K562 (cell line): ENCODE measurements around the gene USP20. TPM values are rescaled to one million over a fixed set of nuclear protein-coding genes. Genes with fewer than 3 reads are reported as not detected.

Source experiments
- ATAC-seq: fragments of 200-7000 bp; cut with Tn5 transposase; 3 replicates; pipeline ENCODE4 v1.9.1; 2020; ENCODE audit warnings: moderate library complexity
- BruUV-seq: library from RNA; stranded (reverse); fragments of 400-500 nt; replicated peaks from 2 replicates; lab custom pipeline; 2021; lab: Mats Ljungman, UMichigan
- CTCF ChIA-PET: fragments of 300-600 bp; formaldehyde crosslinking; extraction: SDS; loops from one replicate; lab custom pipeline; 2021; ENCODE audit warnings: low intra/inter-chr PET ratio; lab: Yijun Ruan, JAX
- POLR2A ChIA-PET: fragments of 300-600, 350-650 bp; sonication (Branson Sonifier 250); formaldehyde crosslinking; extraction: SDS; loops from one replicate; lab custom pipeline; 2021; ENCODE audit warnings: antibody characterized with exemption, inconsistent platforms; lab: Yijun Ruan, JAX
- DNase-seq, 4 experiments: peaks; one replicate each; pipeline versions ENCODE4 v3.0.0 to v3.0.0-alpha.2; 2011 to 2018; ENCODE audit warnings: low spot score in 3 of 4, mixed read lengths in 3 of 4; ENCODE audit errors: extremely low read depth in 1 of 4
- FAIRE-seq: peaks from 2 replicates; lab custom pipeline; 2011; peaks lifted over from hg19 to GRCh38; lab: Jason Lieb, UNC
- H2AFZ ChIP-seq: 2 replicates; pipeline ENCODE4 v1.6.0; 2011; ENCODE audit warnings: low read depth, low read length, control low read depth, inconsistent platforms
- H3K27ac ChIP-seq: fragments of 200-600 bp; 3 replicates; pipeline ENCODE4 v1.8.0; 2011; ENCODE audit warnings: low read depth, mild to moderate bottlenecking, control low read depth, inconsistent platforms, low read length, moderate library complexity, mixed read lengths; ENCODE audit errors: extremely low read depth
- H3K27me3 ChIP-seq, 2 experiments: fragments of 300-600 bp in 1 of 2; 2 replicates in 1 of 2; 3 replicates in 1 of 2; pipeline versions ENCODE4 v1.6.0 to v1.8.0; 2011; ENCODE audit warnings: inconsistent platforms in 2 of 2, low read length in 2 of 2, mild to moderate bottlenecking in 1 of 2, mixed read lengths in 1 of 2, moderate library complexity in 1 of 2; ENCODE audit not compliant: control insufficient read depth in 2 of 2, insufficient read depth in 2 of 2
- H3K36me3 ChIP-seq: fragments of 300-600 bp; 3 replicates; pipeline ENCODE4 v1.8.0; 2011; ENCODE audit warnings: mild to moderate bottlenecking, low read length, inconsistent platforms; ENCODE audit not compliant: control insufficient read depth, insufficient read depth
- H3K4me1 ChIP-seq, 2 experiments: fragments of 200-600 bp in 1 of 2; replicated peaks in 1 of 2; 2 replicates in 1 of 2; 3 replicates in 1 of 2; pipeline versions ENCODE4 v1.5.1 to v1.8.0; 2011; ENCODE audit warnings: inconsistent platforms in 2 of 2, low read length in 2 of 2, mild to moderate bottlenecking in 1 of 2, mixed read lengths in 1 of 2, moderate library complexity in 1 of 2; ENCODE audit not compliant: control insufficient read depth in 2 of 2, insufficient read depth in 2 of 2
- H3K4me2 ChIP-seq: 2 replicates; pipeline ENCODE4 v1.6.1; 2011; ENCODE audit warnings: low read length, control low read depth, inconsistent platforms, mixed read lengths; ENCODE audit not compliant: insufficient read depth
- H3K4me3 ChIP-seq: fragments of 200-600 bp; sonication (generic), shearing (Covaris generic); 2 replicates; pipeline ENCODE4 v1.5.1; 2016; ENCODE audit warnings: control low read depth, inconsistent platforms
- H3K79me2 ChIP-seq: fragments of 200-600 bp; 3 replicates; pipeline ENCODE4 v1.8.0; 2011; ENCODE audit warnings: low read length, inconsistent platforms; ENCODE audit not compliant: control insufficient read depth, insufficient read depth
- H3K9ac ChIP-seq, 2 experiments: 2 replicates each; pipeline versions ENCODE4 v1.6.0 to v1.6.1; 2011; ENCODE audit warnings: low read depth in 2 of 2, low read length in 2 of 2, control low read depth in 1 of 2, inconsistent platforms in 1 of 2, mild to moderate bottlenecking in 1 of 2, mixed read lengths in 1 of 2; ENCODE audit not compliant: insufficient read depth in 1 of 2
- H3K9me1 ChIP-seq: one replicate; pipeline ENCODE4 v1.6.0; 2011; ENCODE audit warnings: inconsistent platforms, mild to moderate bottlenecking, low read length, moderate library complexity; ENCODE audit not compliant: control insufficient read depth, insufficient read depth
- H3K9me3 ChIP-seq: replicated peaks from 2 replicates; pipeline ENCODE4 v1.5.1; 2011; ENCODE audit warnings: low read depth, low read length, inconsistent platforms; ENCODE audit not compliant: control insufficient read depth, insufficient read depth
- H4K20me1 ChIP-seq: replicated peaks from 2 replicates; pipeline ENCODE4 v1.6.1; 2011; ENCODE audit warnings: low read length, inconsistent platforms, mixed read lengths; ENCODE audit not compliant: control insufficient read depth, insufficient read depth
- ADNP ChIP-seq: fragments of 200-800 bp; sonication (Bioruptor generic); IDR thresholded peaks from 2 replicates; pipeline ENCODE4 v1.6.1; 2016; ENCODE audit warnings: missing genetic modification characterization, missing compliant biosample characterization
- ELF1 ChIP-seq: fragments of 200-800 bp; sonication (Bioruptor generic); IDR thresholded peaks from 2 replicates; pipeline ENCODE4 v1.6.1; 2016; ENCODE audit warnings: missing genetic modification characterization, missing compliant biosample characterization
- ETV5 ChIP-seq: sonication (generic); formaldehyde crosslinking; IDR thresholded peaks from 2 replicates; pipeline ENCODE4 v1.4.0; 2020; ENCODE audit warnings: low read depth, mild to moderate bottlenecking, missing genetic modification reagents
- KDM1A ChIP-seq, 2 experiments: fragments of 450-650 bp; IDR thresholded peaks; 2 replicates each; pipeline ENCODE4 v1.6.1; 2016; ENCODE audit warnings: mild to moderate bottlenecking in 2 of 2
- KLF6 ChIP-seq: fragments of 250-450 bp; sonication (Bioruptor Pico); IDR thresholded peaks from 2 replicates; pipeline ENCODE4 v1.4.0; 2020; ENCODE audit warnings: mild to moderate bottlenecking, moderate library complexity, borderline replicate concordance
- MTF1 ChIP-seq: fragments of 250-450 bp; sonication (Bioruptor Pico); IDR thresholded peaks from 2 replicates; pipeline ENCODE4 v1.9.0; 2021; ENCODE audit warnings: moderate library complexity, mild to moderate bottlenecking, inconsistent platforms, borderline replicate concordance
- NCOA4 ChIP-seq: fragments of 450-650 bp; IDR thresholded peaks from 2 replicates; pipeline ENCODE4 v1.6.1; 2018; ENCODE audit warnings: mild to moderate bottlenecking; ENCODE audit not compliant: partially characterized antibody
- PHTF2 ChIP-seq: fragments of 250-450 bp; sonication (Bioruptor Pico); IDR thresholded peaks from 2 replicates; pipeline ENCODE4 v1.5.0; 2021; ENCODE audit warnings: mild to moderate bottlenecking
- RBM25 ChIP-seq: fragments of 200-400 bp; formaldehyde crosslinking; IDR thresholded peaks from 2 replicates; pipeline ENCODE4 v1.6.1; 2018; ENCODE audit warnings: low read length, low read depth, moderate library complexity; ENCODE audit not compliant: severe bottlenecking
- SIX5 ChIP-seq, 2 experiments: IDR thresholded peaks; 2 replicates each; pipeline ENCODE4 v1.6.1; 2011; ENCODE audit warnings: low read length in 2 of 2, borderline replicate concordance in 1 of 2, low read depth in 1 of 2, mild to moderate bottlenecking in 1 of 2, moderate library complexity in 1 of 2; ENCODE audit not compliant: insufficient read depth in 1 of 2
- SNRNP70 ChIP-seq: fragments of 200-400 bp; formaldehyde crosslinking; optimal IDR thresholded peaks from 2 replicates; pipeline ENCODE3; 2017; ENCODE audit warnings: low read depth, low read length
- SOX6 ChIP-seq: fragments of 450-650 bp; IDR thresholded peaks from 2 replicates; pipeline ENCODE4 v1.6.1; 2014; ENCODE audit warnings: mild to moderate bottlenecking
- ZNF583 ChIP-seq: fragments of 250-450 bp; sonication (Bioruptor Pico); IDR thresholded peaks from 2 replicates; pipeline ENCODE4 v1.4.0; 2020
- ZNF764 ChIP-seq: fragments of 250-450 bp; sonication (Bioruptor Pico); IDR thresholded peaks from 2 replicates; pipeline ENCODE4 v1.4.0; 2020; ENCODE audit warnings: low read depth, mild to moderate bottlenecking, moderate library complexity
- WGBS: fragments of 100-300 bp; shearing (Covaris generic); methylation state at CpG from one replicate; pipeline ENCODE4 v1.1.6; 2016; ENCODE audit warnings: low coverage, mixed read lengths; ENCODE audit not compliant: insufficient coverage; ENCODE audit errors: missing lambda C conversion rate; 5-methylcytosine and 5-hydroxymethylcytosine counted together
- in situ Hi-C: fragments of 300-500 bp; cut with MboI; formaldehyde crosslinking; loops from 4 replicates; pipeline ENCODE4 v1.15.0; 2018; ENCODE audit warnings: inconsistent platforms, mixed read lengths
- intact Hi-C: fragments of 100-400 bp; cut with micrococcal nuclease; formaldehyde crosslinking; loops from 2 replicates; pipeline ENCODE4 v1.14.2; 2022
- polyA plus RNA-seq, 8 experiments: library from polyadenylated mRNA; depleted of rRNA in 4 of 8; stranded (reverse) in 5 of 8; unstranded in 3 of 8; fragments of >200 nt; fragmentation: Nextera tagmentation in 2 of 8; fragmentation: Illumina TruSeq in 1 of 8; extraction: Ambion mirVana in 2 of 8; extraction: Trizol in 1 of 8; gene quantifications; 2 replicates each; pipeline versions ENCODE4 v1.2.1 to v1.2.3, GENCODE V29; 2011 to 2014; ENCODE audit warnings: inconsistent platforms in 1 of 8, missing spikeins in 1 of 8
- total RNA-seq, 7 experiments: library from RNA; depleted of rRNA in 6 of 7; stranded (reverse); fragments of >200 nt in 6 of 7; fragmentation: Illumina TruSeq in 2 of 7; extraction: Trizol in 2 of 7; gene quantifications; 2 replicates each; pipeline versions ENCODE4 v1.2.1 to v1.2.3, GENCODE V29; 2011 to 2021; ENCODE audit warnings: low replicate concordance in 1 of 7
- TF ChIP-seq, protein P1 (sequence below): fragments of 450-650 bp; formaldehyde crosslinking; IDR thresholded peaks from 2 replicates; pipeline ENCODE4 v1.4.0; 2020; ENCODE audit warnings: mild to moderate bottlenecking, moderate library complexity

Gene USP20
- total and polyA plus RNA-seq, 9 of the 15 experiments (the other 6 are each of a cell fraction or from before 2014, with no cell fraction given): 1.9 to 136 (median 49.1) TPM

DNA sequence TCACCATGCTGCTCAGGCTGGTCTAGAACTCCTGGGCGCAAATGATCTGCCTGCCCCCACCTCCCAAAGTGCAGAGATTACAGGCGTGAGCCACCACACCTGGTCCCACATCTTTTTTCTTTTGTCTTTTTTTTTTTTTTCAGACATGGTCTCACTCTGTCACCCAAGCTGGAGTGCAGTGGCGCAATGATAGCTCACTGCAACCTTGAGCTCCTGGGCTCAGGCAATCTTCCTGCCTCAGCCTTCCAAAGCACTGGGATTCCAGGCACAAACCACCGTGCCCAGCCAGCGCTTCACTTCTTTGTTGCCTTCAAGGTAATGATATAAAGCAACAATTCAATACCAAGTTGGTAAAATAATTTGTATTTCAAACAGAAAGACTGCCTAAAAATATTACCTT is 78.8 kb downstream of the USP20 start (continued):
- TF ChIP-seq, protein P1, sequence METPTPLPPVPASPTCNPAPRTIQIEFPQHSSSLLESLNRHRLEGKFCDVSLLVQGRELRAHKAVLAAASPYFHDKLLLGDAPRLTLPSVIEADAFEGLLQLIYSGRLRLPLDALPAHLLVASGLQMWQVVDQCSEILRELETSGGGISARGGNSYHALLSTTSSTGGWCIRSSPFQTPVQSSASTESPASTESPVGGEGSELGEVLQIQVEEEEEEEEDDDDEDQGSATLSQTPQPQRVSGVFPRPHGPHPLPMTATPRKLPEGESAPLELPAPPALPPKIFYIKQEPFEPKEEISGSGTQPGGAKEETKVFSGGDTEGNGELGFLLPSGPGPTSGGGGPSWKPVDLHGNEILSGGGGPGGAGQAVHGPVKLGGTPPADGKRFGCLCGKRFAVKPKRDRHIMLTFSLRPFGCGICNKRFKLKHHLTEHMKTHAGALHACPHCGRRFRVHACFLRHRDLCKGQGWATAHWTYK (CRISPR knock-in tag): no peak
- TF ChIP-seq KDM1A (IDR thresholded peaks at IDR 0.05) (no peak), ZNF764 (no peak)

DNA sequence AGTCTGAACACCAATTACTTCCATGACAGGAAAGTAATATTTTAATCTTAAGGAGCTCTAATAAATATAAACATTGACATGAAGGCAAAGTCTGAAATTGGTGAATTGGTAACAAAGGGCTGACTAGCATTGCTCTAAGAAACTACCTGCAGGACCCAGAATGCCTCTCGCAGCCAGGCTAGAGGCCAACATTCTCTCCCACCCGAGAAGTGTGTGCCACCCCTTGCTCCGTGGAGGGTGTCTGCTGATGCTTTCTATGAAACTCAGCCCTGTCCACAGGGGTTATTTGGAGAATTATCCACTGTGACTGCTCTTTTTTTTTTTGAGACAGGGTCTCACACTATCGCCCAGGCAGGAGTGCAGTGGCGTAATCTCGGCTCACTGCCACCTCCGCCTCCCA is 81.4 kb downstream of the USP20 start:
- Histone ChIP-seq H4K20me1 (no peaks in the 10 kb centered on the region), H3K4me2 (no peak overlapping the region), H3K9ac (no peak overlapping the region), H3K27ac (no peak overlapping the region), H3K9me3 (no peaks in the 10 kb centered on the region), H3K4me1 (peaks cover 0 to under 1% of the 10 kb centered on the region in 2 experiments; a peak in 1 of 5 replicates), H3K4me3 (no peak overlapping the region), H3K9me1 (no peaks in the 10 kb centered on the region), H3K79me2 (no peaks in the 10 kb centered on the region), H2AFZ (no peak overlapping the region), H3K27me3 (no peaks in the 10 kb centered on the region), H3K36me3 (no peaks in the 10 kb centered on the region)
- 59% methylated on average over 4 of the region's 7 CpGs for WGBS
- intact Hi-C loops (no loop called here), in situ Hi-C loops (no loop called here)
- ChIA-PET POLR2A (no interaction called here), CTCF (no interaction called here)
- ATAC-seq: no peak
- FAIRE-seq: no peak
- TF ChIP-seq RBM25 (no peak), SOX6 (no peak), ELF1 (tag) (no peak), MTF1 (no peak), SNRNP70 (no peak), ADNP (tag) (no peak), ETV5 (CRISPR knock-in tag) (no peak), SIX5 (IDR thresholded peaks at IDR 0.05; ENCODE audit: borderline replicate concordance in 1 of 2, insufficient read depth in 1 of 2, low read depth in 1 of 2, low read length in 2 of 2) (no peak), PHTF2 (CRISPR knock-in tag) (no peak), KLF6 (CRISPR knock-in tag) (no peak), NCOA4 (no peak), ZNF583 (CRISPR knock-in tag) (no peak)
- BruUV-seq: no TSS peak
- no peak for DNase-seq
